Naive thymus-derived CD4-positive, alpha-beta T cell (primary cell): ENCODE results near the gene GIMAP5. TPM values are rescaled to one million over a fixed set of nuclear protein-coding genes. Genes with fewer than 3 reads are reported as not detected.

ENCODE experiments used
- ATAC-seq: fragments of 150-1000 bp; cut with Tn5 transposase; 2 replicates; pipeline ENCODE4 v1.10.0; 2021; ENCODE audit warnings: mild to moderate bottlenecking, moderate library complexity
- CTCF ChIA-PET: fragments of 350-600 bp; sonication (Branson Sonifier 250); formaldehyde crosslinking; loops from one replicate; lab custom pipeline; 2021; ENCODE audit warnings: antibody characterized with exemption; lab: Charles Lee
- POLR2A ChIA-PET: fragments of 350-600 bp; sonication (Branson Sonifier 250); formaldehyde crosslinking; loops from one replicate; lab custom pipeline; 2021; ENCODE audit warnings: antibody characterized with exemption, inconsistent platforms; lab: Charles Lee
- DNase-seq, 9 donors: peaks; one replicate each; pipeline versions ENCODE4 v3.0.0 to v3.0.0-alpha.2; 2020 to 2022; ENCODE audit warnings: mixed read lengths in 1 of 9
- H3K27ac ChIP-seq: one replicate; pipeline ENCODE4 v1.7.0; 2013; ENCODE audit warnings: mild to moderate bottlenecking, low read depth, low read length, moderate library complexity
- H3K27me3 ChIP-seq, 2 donors: one replicate each; pipeline ENCODE4 v1.7.0; 2013; ENCODE audit warnings: low read length in 2 of 2, mild to moderate bottlenecking in 2 of 2, moderate library complexity in 2 of 2; ENCODE audit not compliant: control insufficient read depth in 2 of 2, insufficient read depth in 2 of 2
- H3K36me3 ChIP-seq, 3 experiments: 1 replicate in 2 of 3; 2 replicates in 1 of 3; pipeline ENCODE4 v1.7.0; 2013; ENCODE audit warnings: low read length in 3 of 3, mild to moderate bottlenecking in 3 of 3, moderate library complexity in 1 of 3; ENCODE audit not compliant: insufficient read depth in 3 of 3, control insufficient read depth in 2 of 3
- H3K4me1 ChIP-seq, 2 donors: one replicate each; pipeline ENCODE4 v1.7.0; 2013; ENCODE audit warnings: low read length in 2 of 2, mild to moderate bottlenecking in 2 of 2, moderate library complexity in 1 of 2; ENCODE audit not compliant: control insufficient read depth in 2 of 2, insufficient read depth in 2 of 2
- H3K4me3 ChIP-seq: 2 replicates; pipeline ENCODE4 v1.7.0; 2013; ENCODE audit warnings: mild to moderate bottlenecking, low read length
- H3K9me3 ChIP-seq, 3 experiments: 1 replicate in 2 of 3; 2 replicates in 1 of 3; pipeline ENCODE4 v1.7.0; 2013; ENCODE audit warnings: low read length in 3 of 3; ENCODE audit not compliant: control insufficient read depth in 2 of 3
- H3K27ac Mint-ChIP-seq, 9 donors: one replicate each; pipeline ENCODE4 v1.8.0; 2020 to 2022; ENCODE audit warnings: mixed read lengths in 9 of 9, mild to moderate bottlenecking in 8 of 9, moderate library complexity in 5 of 9, inconsistent platforms in 2 of 9
- H3K27me3 Mint-ChIP-seq, 5 donors: one replicate each; pipeline ENCODE4 v1.8.0; 2021 to 2022; ENCODE audit warnings: mixed read lengths in 5 of 5, mild to moderate bottlenecking in 1 of 5
- H3K36me3 Mint-ChIP-seq, 5 donors: one replicate each; pipeline ENCODE4 v1.8.0; 2020 to 2022; ENCODE audit warnings: mixed read lengths in 5 of 5, mild to moderate bottlenecking in 3 of 5, inconsistent platforms in 1 of 5
- H3K4me1 Mint-ChIP-seq, 7 donors: one replicate each; pipeline ENCODE4 v1.8.0; 2020 to 2022; ENCODE audit warnings: mixed read lengths in 7 of 7, mild to moderate bottlenecking in 3 of 7, inconsistent platforms in 1 of 7
- H3K4me3 Mint-ChIP-seq, 10 donors: one replicate each; pipeline ENCODE4 v1.8.0; 2020 to 2022; ENCODE audit warnings: mild to moderate bottlenecking in 10 of 10, mixed read lengths in 10 of 10, moderate library complexity in 6 of 10, inconsistent platforms in 2 of 10
- H3K9me3 Mint-ChIP-seq, 11 donors: one replicate each; pipeline ENCODE4 v1.8.0; 2020 to 2022; ENCODE audit warnings: mixed read lengths in 11 of 11, mild to moderate bottlenecking in 4 of 11, inconsistent platforms in 1 of 11, moderate library complexity in 1 of 11
- intact Hi-C, 2 donors: fragments of 100-400 bp; cut with micrococcal nuclease; formaldehyde crosslinking; loops; one replicate each; pipeline ENCODE4 v1.15.1; 2023
- polyA plus RNA-seq, 2 donors: library from polyadenylated mRNA; unstranded; fragments of 300-500 nt; fragmentation: Illumina TruSeq; gene quantifications; one replicate each; pipeline ENCODE4 v1.2.3, GENCODE V29; 2021
- total RNA-seq, 6 experiments: library from RNA in 5 of 6; stranded (reverse) in 5 of 6; gene quantifications; 1 replicate in 5 of 6; 2 replicates in 1 of 6; pipeline ENCODE4 v1.2.3 and lab custom pipeline; 2021 to 2026

Gene GIMAP5
- total and polyA plus RNA-seq, 7 experiments from 2014 or later, result 58.1 to 819 (median 373) TPM

GRCh38 chr7:150728011-150728410, 9.2 kb upstream of the GIMAP5 start:
- intact Hi-C loops, result loop anchor here in 1 of 2 donors (1.0 kb wide), 1 partner anchor 9 kb away; the partner anchor contains the start of gene GIMAP5
- no peak overlapping the region for H3K27ac ChIP-seq
- DNase-seq (no peak), ATAC-seq (no peak)
- H3K27me3 ChIP-seq, result no peaks in the 10 kb centered on the region
- H3K4me1 Mint-ChIP-seq, result peaks cover 41 to 88% (median 77%) of the 10 kb centered on the region in 7 donors
- ChIA-PET POLR2A (interaction anchor here (1.6 to 16.2 kb wide), 3 partner anchors 9 to 18 kb away, joined by 8 to 467 read pairs (median 212); partner anchors contain the start of gene GIMAP1), CTCF (interaction anchor here (0.9 kb wide), 1 partner anchor 26 kb away, joined by 3 read pairs; no protein-coding TSS in a partner anchor)
- peaks cover 0 to 24% (median 0%) of the 10 kb centered on the region in 3 experiments for H3K36me3 ChIP-seq
- peak overlapping the region in 7 of 9 donors; percentile 9 to 95 (median 63) for H3K27ac Mint-ChIP-seq
- H3K4me3 ChIP-seq, result no peak overlapping the region
- H3K4me3 Mint-ChIP-seq, result no peak overlapping the region
- H3K36me3 Mint-ChIP-seq, result peaks cover 37 to 78% (median 53%) of the 10 kb centered on the region in 5 donors
- H3K27me3 Mint-ChIP-seq, result no peaks in the 10 kb centered on the region
- peaks cover 0 to 34% (median 8%) of the 10 kb centered on the region in 3 experiments for H3K9me3 ChIP-seq
- H3K4me1 ChIP-seq, result peaks cover 29 to 39% of the 10 kb centered on the region in 2 donors
- H3K9me3 Mint-ChIP-seq, result peaks cover 13 to 62% (median 38%) of the 10 kb centered on the region in 11 donors

DNA sequence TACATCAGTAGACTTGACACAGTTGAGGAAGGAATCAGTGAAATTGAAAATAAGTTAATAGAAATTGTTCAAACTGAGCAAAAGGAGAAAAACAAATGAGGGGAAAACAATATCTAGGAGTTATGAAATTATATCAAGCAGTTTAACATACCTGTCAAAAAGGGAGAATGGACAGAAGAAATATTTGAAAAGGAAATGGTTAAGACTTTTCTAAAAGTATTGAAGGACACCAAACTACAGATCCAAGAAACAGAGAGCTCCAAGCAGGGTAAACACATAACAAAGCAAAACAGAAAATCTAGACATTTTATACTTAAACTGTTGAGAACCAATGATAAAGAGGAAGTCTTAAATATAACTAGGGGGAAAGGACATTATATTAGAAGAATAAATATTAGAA, 8.6 kb upstream of the GIMAP5 start:
- POLR2A ChIA-PET, result interaction anchor here (0.7 to 16.2 kb wide), 11 partner anchors 9 to 278 kb away, joined by 3 to 467 read pairs (median 5); partner anchors contain the start of genes GIMAP1, GIMAP4 and GIMAP8

DNA sequence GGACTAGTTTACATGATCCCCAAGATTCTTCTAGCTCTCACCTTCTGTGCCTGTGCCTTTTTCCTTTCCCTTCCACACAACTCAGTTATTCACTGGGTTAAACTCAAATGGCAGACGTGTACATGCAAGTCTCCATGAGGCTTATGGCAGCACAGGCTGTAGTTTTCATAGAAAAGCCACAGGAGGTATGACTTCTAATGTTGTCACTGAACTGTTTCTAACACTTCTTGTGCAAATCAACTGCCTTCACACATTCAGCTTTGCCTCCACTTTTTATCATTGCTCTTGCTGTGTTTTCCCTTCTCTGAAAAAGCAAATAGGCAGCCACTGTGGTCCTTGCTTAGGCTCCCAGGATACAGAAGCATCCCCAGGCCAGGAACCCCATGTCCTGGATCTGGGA, 5.3 kb upstream of the GIMAP5 start:
- ATAC-seq (peak; percentile 62), DNase-seq (no peak)
- Mint-ChIP-seq H3K27me3 (no peaks in the 10 kb centered on the region), H3K36me3 (peaks cover 15 to 42% (median 21%) of the 10 kb centered on the region in 5 donors), H3K4me3 (peak overlapping the region in 9 of 10 donors; percentile 46 to 99 (median 67)), H3K27ac (peak overlapping the region; percentile 87 to 99 (median 96)), H3K4me1 (peaks cover 60 to 94% (median 84%) of the 10 kb centered on the region in 7 donors), H3K9me3 (peaks cover 7 to 26% (median 22%) of the 10 kb centered on the region in 11 donors)
- peaks cover 54 to 71% of the 10 kb centered on the region in 2 donors for H3K4me1 ChIP-seq
- CTCF ChIA-PET, result interaction anchor here (0.9 to 2.7 kb wide), 11 partner anchors 10 to 281 kb away, joined by 3 to 9 read pairs (median 4); partner anchors contain the start of genes GIMAP1, GIMAP2 and GIMAP8
- peak overlapping the region; percentile 29 for H3K4me3 ChIP-seq
- peak overlapping the region; percentile 82 for H3K27ac ChIP-seq
- POLR2A ChIA-PET, result interaction anchor here (0.7 to 16.2 kb wide), 18 partner anchors 13 to 285 kb away, joined by 3 to 467 read pairs (median 10); partner anchors contain the start of genes GIMAP1, GIMAP2, GIMAP4 and GIMAP6
- no peaks in the 10 kb centered on the region for H3K27me3 ChIP-seq
- intact Hi-C loops, result loop anchor here (1.0 to 2.0 kb wide), 3 partner anchors 14 to 45 kb away; no protein-coding TSS in a partner anchor
- no peaks in the 10 kb centered on the region for H3K36me3 ChIP-seq
- peaks cover 0 to 19% (median 8%) of the 10 kb centered on the region in 3 experiments for H3K9me3 ChIP-seq

More for the DNA sequence above, 8.6 kb upstream of the GIMAP5 start:
- Histone ChIP-seq H3K4me1 (peaks cover 30 to 39% of the 10 kb centered on the region in 2 donors), H3K4me3 (no peak overlapping the region), H3K27ac (no peak overlapping the region), H3K36me3 (peaks cover 0 to 18% (median 0%) of the 10 kb centered on the region in 3 experiments), H3K9me3 (peaks cover 0 to 32% (median 8%) of the 10 kb centered on the region in 3 experiments), H3K27me3 (no peaks in the 10 kb centered on the region)
- H3K4me3 Mint-ChIP-seq, result peak overlapping the region in 4 of 10 donors; percentile 2 to 59 (median 47)
- no peaks in the 10 kb centered on the region for H3K27me3 Mint-ChIP-seq
- H3K27ac Mint-ChIP-seq, result peak overlapping the region in 8 of 9 donors; percentile 7 to 95 (median 64)
- ATAC-seq (no peak), DNase-seq (no peak)
- CTCF ChIA-PET, result interaction anchor here (0.5 to 1.0 kb wide), 2 partner anchors 16 to 25 kb away, joined by 3 read pairs; no protein-coding TSS in a partner anchor
- H3K4me1 Mint-ChIP-seq, result peaks cover 41 to 88% (median 77%) of the 10 kb centered on the region in 7 donors
- H3K9me3 Mint-ChIP-seq, result peaks cover 13 to 56% (median 38%) of the 10 kb centered on the region in 11 donors
- peaks cover 32 to 72% (median 47%) of the 10 kb centered on the region in 5 donors for H3K36me3 Mint-ChIP-seq
- intact Hi-C loops, result loop anchor here in 1 of 2 donors (1.0 kb wide), 1 partner anchor 9 kb away; the partner anchor contains the start of gene GIMAP5

- peaks cover 0 to 16% (median 12%) of the 10 kb centered on the region in 11 donors for H3K9me3 Mint-ChIP-seq
- peak overlapping the region; percentile 29 for H3K4me3 ChIP-seq
- no peak for DNase-seq
- intact Hi-C loops, result loop anchor here (1.0 to 2.0 kb wide), 3 partner anchors 15 to 46 kb away; no protein-coding TSS in a partner anchor
- no peaks in the 10 kb centered on the region for H3K27me3 ChIP-seq
- peaks cover 0 to 8% (median 2%) of the 10 kb centered on the region in 3 experiments for H3K9me3 ChIP-seq
- H3K36me3 Mint-ChIP-seq, result peaks cover 5 to 38% (median 11%) of the 10 kb centered on the region in 5 donors
- ChIA-PET POLR2A (interaction anchor here (0.5 to 16.2 kb wide), 21 partner anchors 13 to 429 kb away, joined by 3 to 467 read pairs (median 5); partner anchors contain the start of genes GIMAP1, GIMAP2, GIMAP4 and GIMAP6), CTCF (interaction anchor here (0.7 to 2.7 kb wide), 12 partner anchors 10 to 284 kb away, joined by 3 to 9 read pairs (median 4); partner anchors contain the start of genes GIMAP1, GIMAP2, GIMAP6 and GIMAP8)
- ATAC-seq, result peak; percentile 26
- peak overlapping the region; percentile 82 for H3K27ac ChIP-seq
- peaks cover 56 to 85% (median 78%) of the 10 kb centered on the region in 7 donors for H3K4me1 Mint-ChIP-seq
- H3K4me3 Mint-ChIP-seq, result peak overlapping the region; percentile 5 to 99 (median 72)
- H3K27me3 Mint-ChIP-seq, result no peaks in the 10 kb centered on the region
- H3K4me1 ChIP-seq, result peaks cover 54 to 71% of the 10 kb centered on the region in 2 donors
- H3K27ac Mint-ChIP-seq, result peak overlapping the region; percentile 87 to 99 (median 96)
- H3K36me3 ChIP-seq, result peaks cover 0 to 7% (median 0%) of the 10 kb centered on the region in 3 experiments
Measured at GRCh38 chr7:150732786-150733481, 4.3 kb upstream of the GIMAP5 start.

DNA sequence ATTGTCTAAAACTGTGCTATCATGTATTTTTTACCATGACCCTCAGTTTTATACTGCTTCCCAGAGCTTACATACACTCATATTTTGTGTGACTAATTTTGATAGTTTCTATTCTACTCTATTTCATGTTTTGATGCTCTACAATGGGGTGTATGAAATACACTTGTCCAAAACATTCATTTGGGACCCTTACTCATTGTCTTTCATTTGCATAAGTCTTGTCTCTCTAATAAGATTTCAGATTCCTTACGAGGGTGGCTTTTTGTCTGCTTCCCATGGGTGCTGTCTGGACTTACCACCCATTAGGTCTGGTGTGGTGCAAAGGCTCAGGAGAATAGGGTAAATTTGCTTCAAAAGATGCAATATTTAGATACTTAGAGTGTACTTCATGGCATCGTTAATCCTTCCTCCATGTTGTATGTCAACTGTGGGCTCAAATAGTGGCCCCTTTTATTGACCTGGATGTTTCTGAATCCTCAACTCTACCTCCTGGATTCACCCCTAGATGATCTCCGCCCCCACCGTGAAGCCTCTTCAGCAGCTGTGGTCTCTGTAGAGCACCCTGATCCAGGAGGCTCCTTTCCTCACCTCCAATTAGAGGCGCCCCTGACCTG, 3.6 kb upstream of the GIMAP5 start:
- H3K27me3 ChIP-seq, result no peaks in the 10 kb centered on the region
- intact Hi-C loops, result loop anchor here in 1 of 2 donors (2.0 kb wide), 1 partner anchor 47 kb away; no protein-coding TSS in a partner anchor
- Mint-ChIP-seq H3K27ac (peak overlapping the region; percentile 87 to 99 (median 96)), H3K4me1 (peaks cover 57 to 81% (median 75%) of the 10 kb centered on the region in 7 donors), H3K36me3 (peaks cover 6 to 38% (median 13%) of the 10 kb centered on the region in 5 donors), H3K9me3 (peaks cover 0 to 9% (median 5%) of the 10 kb centered on the region in 11 donors), H3K27me3 (no peaks in the 10 kb centered on the region), H3K4me3 (peak overlapping the region; percentile 25 to 100 (median 86))
- peaks cover 0 to 2% (median 0%) of the 10 kb centered on the region in 3 experiments for H3K9me3 ChIP-seq
- peaks cover 54 to 71% of the 10 kb centered on the region in 2 donors for H3K4me1 ChIP-seq
- H3K36me3 ChIP-seq, result peaks cover 0 to 13% (median 0%) of the 10 kb centered on the region in 3 experiments
- ChIA-PET CTCF (interaction anchor here (1.0 to 2.7 kb wide), 4 partner anchors 16 to 284 kb away, joined by 3 to 9 read pairs (median 5); partner anchors contain the start of genes GIMAP1 and GIMAP2), POLR2A (interaction anchor here (0.6 to 16.2 kb wide), 15 partner anchors 13 to 283 kb away, joined by 3 to 467 read pairs (median 10); partner anchors contain the start of genes GIMAP1, GIMAP2, GIMAP4 and GIMAP7)
- H3K4me3 ChIP-seq, result peak overlapping the region; percentile 29
- DNase-seq, result no peak
- H3K27ac ChIP-seq, result peak overlapping the region; percentile 82
- ATAC-seq, result no peak
